H1 (cell line): ENCODE measurements around the gene TRIM41. TPM values are rescaled to one million over a fixed set of nuclear protein-coding genes. Genes with fewer than 3 reads are reported as not detected.

Source experiments
- CTCF ChIA-PET: fragments of 300-600 bp; sonication (Branson Sonifier 250); formaldehyde crosslinking; loops from one replicate; lab custom pipeline; 2021; ENCODE audit not compliant: partially characterized antibody; lab: Charles Lee
- POLR2A ChIA-PET: fragments of 300-600 bp; sonication (Branson Sonifier 250); formaldehyde crosslinking; loops from one replicate; lab custom pipeline; 2021; ENCODE audit warnings: inconsistent platforms; ENCODE audit not compliant: partially characterized antibody; lab: Charles Lee
- DNase-seq, 2 experiments: peaks; one replicate each; pipeline versions ENCODE4 v3.0.0 to v3.0.0-alpha.2; 2010 to 2022; ENCODE audit warnings: low spot score in 2 of 2, low read depth in 1 of 2, mixed read lengths in 1 of 2
- FAIRE-seq: peaks from 2 replicates; lab custom pipeline; 2011; peaks lifted over from hg19 to GRCh38; lab: Jason Lieb, UNC
- H2AFZ ChIP-seq: 2 replicates; pipeline ENCODE4 v1.8.1; 2012; ENCODE audit warnings: low read length, inconsistent platforms
- H2AK5ac ChIP-seq: 2 replicates; pipeline ENCODE4 v1.6.1; 2013; ENCODE audit warnings: low read depth, low read length
- H2BK120ac ChIP-seq: replicated peaks from 2 replicates; pipeline ENCODE3; 2013; ENCODE audit warnings: low read depth, low read length, inconsistent platforms
- H2BK12ac ChIP-seq: 2 replicates; pipeline ENCODE4 v1.6.1; 2013; ENCODE audit warnings: low read depth, low read length
- H2BK15ac ChIP-seq: 2 replicates; pipeline ENCODE4 v1.6.1; 2013; ENCODE audit warnings: low read length
- H2BK20ac ChIP-seq: 2 replicates; pipeline ENCODE4 v1.6.1; 2013; ENCODE audit warnings: low read length
- H2BK5ac ChIP-seq: 2 replicates; pipeline ENCODE4 v1.6.1; 2013; ENCODE audit warnings: low read depth, low read length
- H3K14ac ChIP-seq: 2 replicates; pipeline ENCODE4 v1.6.1; 2013; ENCODE audit warnings: inconsistent platforms; ENCODE audit not compliant: insufficient read length
- H3K18ac ChIP-seq: 2 replicates; pipeline ENCODE4 v1.6.1; 2013; ENCODE audit warnings: low read length; ENCODE audit errors: extremely low read depth
- H3K23ac ChIP-seq: 2 replicates; pipeline ENCODE4 v1.6.1; 2013; ENCODE audit warnings: inconsistent platforms; ENCODE audit not compliant: insufficient read length
- H3K23me2 ChIP-seq: 2 replicates; pipeline ENCODE4 v1.6.1; 2013; ENCODE audit warnings: low read depth, low read length
- H3K27ac ChIP-seq: 2 replicates; pipeline ENCODE4 v1.6.1; 2011; ENCODE audit warnings: low read depth, low read length, inconsistent platforms
- H3K27me3 ChIP-seq, 4 experiments: replicated peaks in 1 of 4; 1 replicate in 1 of 4; 2 replicates in 3 of 4; pipeline versions ENCODE4 v1.6.1 to v1.8.1; 2011 to 2013; ENCODE audit warnings: low read length in 3 of 4, mild to moderate bottlenecking in 3 of 4, inconsistent platforms in 2 of 4, mixed read lengths in 2 of 4, moderate library complexity in 1 of 4; ENCODE audit not compliant: control insufficient read depth in 3 of 4, insufficient read depth in 3 of 4; ENCODE audit errors: extremely low read depth in 1 of 4
- H3K36me3 ChIP-seq, 4 experiments: 2 replicates each; pipeline versions ENCODE4 v1.6.1 to v1.8.1; 2011 to 2013; ENCODE audit warnings: mild to moderate bottlenecking in 4 of 4, low read length in 3 of 4, moderate library complexity in 2 of 4, control low read depth in 1 of 4, inconsistent platforms in 1 of 4; ENCODE audit not compliant: insufficient read depth in 4 of 4, control insufficient read depth in 2 of 4
- H3K4ac ChIP-seq: replicated peaks from 2 replicates; pipeline ENCODE3; 2013; ENCODE audit warnings: low read length, low read depth, mixed read lengths, inconsistent platforms; ENCODE audit not compliant: insufficient read length
- H3K4me1 ChIP-seq, 4 experiments: replicated peaks in 1 of 4; 1 replicate in 1 of 4; 2 replicates in 3 of 4; pipeline versions ENCODE4 v1.6.1 to v1.8.1; 2011 to 2013; ENCODE audit warnings: low read length in 3 of 4, inconsistent platforms in 2 of 4, mixed read lengths in 1 of 4; ENCODE audit not compliant: insufficient read depth in 4 of 4, control insufficient read depth in 3 of 4
- H3K4me2 ChIP-seq, 2 experiments: 2 replicates each; pipeline versions ENCODE4 v1.6.1 to v1.8.1; 2011 to 2013; ENCODE audit warnings: low read depth in 2 of 2, low read length in 2 of 2, control low read depth in 1 of 2, inconsistent platforms in 1 of 2, mild to moderate bottlenecking in 1 of 2; ENCODE audit not compliant: insufficient read depth in 1 of 2
- H3K4me3 ChIP-seq, 4 experiments: fragments of 200-600, 300-600 bp in 1 of 4; sonication (generic), shearing (Covaris generic), sonication (Bioruptor Twin) in 1 of 4; 2 replicates each; pipeline versions ENCODE4 v1.5.1 to v1.8.1; 2011 to 2016; ENCODE audit warnings: low read length in 4 of 4, low read depth in 3 of 4, control low read depth in 2 of 4, inconsistent platforms in 2 of 4, mild to moderate bottlenecking in 2 of 4, mixed read lengths in 1 of 4, moderate library complexity in 1 of 4; ENCODE audit not compliant: insufficient read depth in 2 of 4; ENCODE audit errors: extremely low read depth in 1 of 4
- H3K56ac ChIP-seq: replicated peaks from 2 replicates; pipeline ENCODE3; 2013; ENCODE audit warnings: low read depth, mild to moderate bottlenecking, mixed read lengths, low read length, inconsistent platforms; ENCODE audit not compliant: insufficient read length
- H3K79me1 ChIP-seq: 2 replicates; pipeline ENCODE4 v1.6.1; 2013; ENCODE audit warnings: low read depth, low read length, control low read depth
- H3K79me2 ChIP-seq, 2 experiments: 2 replicates each; pipeline versions ENCODE4 v1.6.1 to v1.8.1; 2012 to 2013; ENCODE audit warnings: low read length in 2 of 2, mild to moderate bottlenecking in 2 of 2, inconsistent platforms in 1 of 2; ENCODE audit not compliant: insufficient read depth in 2 of 2, control insufficient read depth in 1 of 2
- H3K9ac ChIP-seq, 4 experiments: replicated peaks in 1 of 4; 1 replicate in 1 of 4; 2 replicates in 3 of 4; pipeline versions ENCODE4 v1.6.1 to v1.8.1; 2011 to 2013; ENCODE audit warnings: low read depth in 3 of 4, low read length in 3 of 4, control low read depth in 2 of 4, mild to moderate bottlenecking in 2 of 4, moderate library complexity in 2 of 4, inconsistent platforms in 1 of 4; ENCODE audit errors: extremely low read depth in 1 of 4
- H3K9me3 ChIP-seq, 2 experiments: 2 replicates each; pipeline versions ENCODE4 v1.6.1 to v1.8.1; 2012 to 2013; ENCODE audit warnings: mild to moderate bottlenecking in 2 of 2, moderate library complexity in 2 of 2, control low read depth in 1 of 2, inconsistent platforms in 1 of 2, low read depth in 1 of 2, low read length in 1 of 2, mixed read lengths in 1 of 2; ENCODE audit not compliant: insufficient read depth in 2 of 2
- H4K20me1 ChIP-seq, 2 experiments: replicated peaks in 1 of 2; 2 replicates each; pipeline versions ENCODE3 to v1.8.1; 2011 to 2013; ENCODE audit warnings: inconsistent platforms in 2 of 2, low read length in 2 of 2, mild to moderate bottlenecking in 1 of 2; ENCODE audit not compliant: insufficient read depth in 2 of 2, control insufficient read depth in 1 of 2
- H4K5ac ChIP-seq: 2 replicates; pipeline ENCODE4 v1.6.1; 2013; ENCODE audit warnings: low read length, low read depth, mixed read lengths, inconsistent platforms; ENCODE audit not compliant: insufficient read length
- H4K8ac ChIP-seq: 2 replicates; pipeline ENCODE4 v1.8.0; 2013; ENCODE audit warnings: mild to moderate bottlenecking, moderate library complexity, low read length, inconsistent platforms; ENCODE audit not compliant: insufficient read depth; ENCODE audit errors: extremely low read depth
- H4K91ac ChIP-seq: replicated peaks from 2 replicates; pipeline ENCODE3; 2013; ENCODE audit warnings: low read length, mixed read lengths, inconsistent platforms; ENCODE audit not compliant: insufficient read length
- ASH2L ChIP-seq: fragments of 200-600, 300-600 bp; sonication (generic); IDR thresholded peaks from one replicate; pipeline ENCODE4 v1.7.1; 2017; ENCODE audit warnings: low read length
- KDM4A ChIP-seq: IDR thresholded peaks from one replicate; pipeline ENCODE4 v1.7.1; 2012; ENCODE audit warnings: low read depth, mild to moderate bottlenecking, moderate library complexity, low read length, inconsistent platforms; ENCODE audit not compliant: severe bottlenecking
- RBBP5 ChIP-seq: IDR thresholded peaks from 2 replicates; pipeline ENCODE4 v1.7.1; 2012; ENCODE audit warnings: low read depth, mild to moderate bottlenecking, inconsistent platforms, low read length, moderate library complexity, borderline replicate concordance
- SIN3A ChIP-seq, 2 experiments: IDR thresholded peaks in 1 of 2; conservative IDR thresholded peaks in 1 of 2; 2 replicates each; pipeline ENCODE4 v1.6.1; 2011 to 2012; ENCODE audit warnings: low read length in 2 of 2, improper control_type of control experiment in 1 of 2, low read depth in 1 of 2, mild to moderate bottlenecking in 1 of 2
- ZNF274 ChIP-seq: IDR thresholded peaks from 2 replicates; pipeline ENCODE4 v1.7.0; 2012; ENCODE audit warnings: low read length, borderline replicate concordance; ENCODE audit errors: extremely low read depth
- WGBS, 2 experiments: shearing (Covaris generic) in 1 of 2; methylation state at CpG; one replicate each; pipeline versions ENCODE4 v1.1.6 to v1.1.7; 2013 to 2015; ENCODE audit warnings: low lambda C conversion rate in 2 of 2, mixed read lengths in 2 of 2, inconsistent platforms in 1 of 2, low coverage in 1 of 2, missing lambda C conversion rate in 1 of 2; ENCODE audit not compliant: insufficient replicate concordance in 2 of 2, insufficient coverage in 1 of 2, insufficient read length in 1 of 2; ENCODE audit errors: extremely low coverage in 1 of 2, missing lambda C conversion rate in 1 of 2; 5-methylcytosine and 5-hydroxymethylcytosine counted together
- polyA plus RNA-seq, 7 experiments: library from polyadenylated mRNA; depleted of rRNA in 3 of 7; stranded (reverse) in 5 of 7; unstranded in 2 of 7; fragments of >200 nt in 5 of 7; fragments of 200-250 nt in 2 of 7; gene quantifications; 1 replicate in 5 of 7; 2 replicates in 1 of 7; 4 replicates in 1 of 7; pipeline versions ENCODE4 v1.2.1 to v1.2.3, GENCODE V29; 2011 to 2013; ENCODE audit warnings: missing spikeins in 2 of 7, mixed read lengths in 2 of 7
- total RNA-seq: library from RNA; stranded (reverse); fragmentation: NEBNext Ultra II Directional; extraction: Animal tissue kit (Norgen Biotek cat#: 25700); gene quantifications from 2 replicates; pipeline ENCODE4 v1.2.1, GENCODE V29; 2021

The TRIM41 gene
- total and polyA plus RNA-seq, 2 of the 8 experiments (the other 6 are each of a cell fraction or from before 2014, with no cell fraction given), result 12.9 to 21.6 TPM

DNA sequence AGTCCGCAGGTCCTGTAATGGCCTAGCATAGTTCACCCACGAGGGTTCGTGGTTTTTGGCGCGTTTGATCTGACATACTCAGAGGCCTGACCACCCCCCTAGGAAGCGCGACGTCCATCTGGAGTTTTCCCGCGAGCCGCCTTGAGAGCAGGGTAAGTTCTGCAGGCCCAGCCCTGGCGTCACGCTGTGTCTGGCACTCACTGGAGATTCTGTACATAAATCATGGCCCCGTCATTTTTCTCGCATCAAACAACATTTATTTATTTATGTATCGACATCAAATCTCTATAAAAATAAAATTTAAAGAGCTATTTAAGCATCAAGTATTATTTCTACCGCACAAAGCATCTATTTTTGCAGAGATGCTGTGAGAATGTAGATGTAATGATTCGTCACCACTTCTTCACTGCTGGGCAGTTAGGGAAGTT is 437 bp upstream of the TRIM41 start:
- Histone ChIP-seq H3K79me1 (peaks cover 7% of the 10 kb centered on the region; the same call in 1 of the 2 replicates), H4K20me1 (peaks cover 0 to 2% of the 10 kb centered on the region in 2 experiments), H2BK120ac (no peak overlapping the region), H3K9me3 (no peaks in the 10 kb centered on the region), H3K9ac (peak overlapping the region in 2 of 4 experiments; percentile 52 to 65; a peak in 5 of 7 replicates), H2BK5ac (no peak overlapping the region; the same call in 1 of the 2 replicates), H3K4me3 (peak overlapping the region; percentile 83 to 98 (median 95)), H2AFZ (peak overlapping the region; percentile 65; the same call in 1 of the 2 replicates), H2BK15ac (no peak overlapping the region), H4K91ac (no peak overlapping the region), H3K23me2 (peaks cover 20% of the 10 kb centered on the region), H3K27ac (no peak overlapping the region), H3K4me2 (peak overlapping the region; percentile 86 to 96), H3K79me2 (peaks cover 0 to 19% of the 10 kb centered on the region in 2 experiments; a peak in 2 of 4 replicates), H2BK12ac (no peak overlapping the region), H4K8ac (no peak overlapping the region), H3K56ac (no peak overlapping the region), H3K4ac (no peak overlapping the region), H3K23ac (no peak overlapping the region), H3K36me3 (peaks cover 0 to 8% (median 0%) of the 10 kb centered on the region in 4 experiments; a peak in 3 of 8 replicates), H3K4me1 (peaks cover 0 to 8% (median 4%) of the 10 kb centered on the region in 4 experiments; a peak in 4 of 7 replicates), H4K5ac (peak overlapping the region; percentile 53), H3K14ac (no peak overlapping the region), H3K18ac (no peak overlapping the region), H2AK5ac (no peak overlapping the region), H2BK20ac (no peak overlapping the region), H3K27me3 (no peaks in the 10 kb centered on the region; a peak in 1 of 7 replicates)
- ChIA-PET POLR2A (interaction anchor here (1.0 to 32.8 kb wide), 10 partner anchors 11 to 59 kb away, joined by 3 to 1334 read pairs (median 4); partner anchors contain the start of genes RACK1 and TRIM52), CTCF (interaction anchor here (0.9 to 1.7 kb wide), 7 partner anchors 15 to 52 kb away, joined by 3 to 7 read pairs (median 3); no protein-coding TSS in a partner anchor)
- no peak for FAIRE-seq
- DNase-seq, result no peak
- TF ChIP-seq SIN3A (conservative IDR thresholded peaks at IDR 0.05 in 1 of 2, IDR thresholded peaks at IDR 0.05 in 1 of 2; ENCODE audit: low read depth in 1 of 2, low read length in 2 of 2) (0 out of 4 replicates have a peak, but pooled peaks of 1 of the 2 experiments have one; percentile 4), ZNF274 (no peak), KDM4A (peak; percentile 56), ASH2L (peak; percentile 36), RBBP5 (peak; percentile 96)
- 1% methylated on average over 18 of the region's 18 CpGs; no CpG with 5 or more reads in 1 of the 2 experiments for WGBS, 2 experiments
